ENCODE measurements around the gene OVOL2. TPM values are rescaled to one million over a fixed set of nuclear protein-coding genes. Genes with fewer than 3 reads are reported as not detected.
"Not testable (repeated sequence)": the region's sequence is repeated elsewhere in the genome, so short reads cannot be mapped to it uniquely, and the experiment has no call there.

OVOL2 gene
- polyA plus RNA-seq, 12 donors: 0.37 to 2.8 (median 1.2) TPM; not detected in 9

GRCh38 chr20:18058661-18059467, 1.1 kb upstream of the OVOL2 start:
- DNase-seq: no peak

GRCh38 chr20:18057994-18058349, 256 bp upstream of the OVOL2 start:
- DNase-seq: no peak

GRCh38 chr20:18056174-18057100, 1.3 kb downstream of the OVOL2 start:
- DNase-seq: no peak

GRCh38 chr20:18055261-18055660, 2.5 kb downstream of the OVOL2 start:
- DNase-seq: no peak

GRCh38 chr20:18052856-18053255, 4.9 kb downstream of the OVOL2 start:
- no peak for DNase-seq

- no peak for DNase-seq
Measured at GRCh38 chr20:18050628-18051027, 7.1 kb downstream of the OVOL2 start.

- DNase-seq: no peak
Measured at GRCh38 chr20:18048176-18048575, 9.5 kb downstream of the OVOL2 start.

- DNase-seq: no peak
Measured at GRCh38 chr20:18046535-18046934, 11.2 kb downstream of the OVOL2 start.

GRCh38 chr20:18042229-18042628, 15.5 kb downstream of the OVOL2 start:
- no peak for DNase-seq

GRCh38 chr20:18041462-18041861, 16.3 kb downstream of the OVOL2 start:
- DNase-seq: no peak

GRCh38 chr20:18039063-18039462, 18.7 kb downstream of the OVOL2 start:
- DNase-seq: no peak

- DNase-seq: no peak
Measured at GRCh38 chr20:18034039-18034438, 23.7 kb downstream of the OVOL2 start.

GRCh38 chr20:18032977-18033892, 24.5 kb downstream of the OVOL2 start:
- no peak for DNase-seq

- no peak for DNase-seq
Measured at GRCh38 chr20:18031888-18032509, 25.7 kb downstream of the OVOL2 start.

GRCh38 chr20:18031050-18031449, 26.7 kb downstream of the OVOL2 start:
- no peak for DNase-seq

GRCh38 chr20:18030020-18030419, 27.7 kb downstream of the OVOL2 start:
- DNase-seq: no peak

- DNase-seq: not testable (repeated sequence)
Measured at GRCh38 chr20:18027011-18027410, 30.7 kb downstream of the OVOL2 start.

- DNase-seq: no peak
Measured at GRCh38 chr20:18024606-18025127, 33.0 kb downstream of the OVOL2 start.

GRCh38 chr20:18020931-18021330, 36.8 kb downstream of the OVOL2 start:
- DNase-seq: no peak

- no peak for DNase-seq
Measured at GRCh38 chr20:18019068-18019467, 38.6 kb downstream of the OVOL2 start.

GRCh38 chr20:18018100-18018499, 39.6 kb downstream of the OVOL2 start:
- DNase-seq: no peak
